WTC11 (cell line): ENCODE measurements around the gene CALHM5.

ENCODE experiments used
- CREB1 ChIP-seq: sonication (generic); formaldehyde crosslinking; IDR thresholded peaks from 2 replicates; pipeline ENCODE4 v1.8.0; 2023; ENCODE audit warnings: mild to moderate bottlenecking, missing genetic modification reagents
- CTCF ChIP-seq: fragments of 200-600 bp; IDR thresholded peaks from 2 replicates; pipeline ENCODE4 v1.8.0; 2022; ENCODE audit warnings: antibody characterized with exemption
- ELF4 ChIP-seq: sonication (generic); formaldehyde crosslinking; IDR thresholded peaks from 2 replicates; pipeline ENCODE4 v1.8.1; 2022; ENCODE audit warnings: low read depth, mild to moderate bottlenecking, moderate library complexity, missing genetic modification reagents
- JUN ChIP-seq: sonication (generic); formaldehyde crosslinking; IDR thresholded peaks from 2 replicates; pipeline ENCODE4 v1.8.0; 2023; ENCODE audit warnings: mild to moderate bottlenecking, missing genetic modification reagents
- OVOL2 ChIP-seq: fragments of 250-450 bp; sonication (Bioruptor Pico); IDR thresholded peaks from 2 replicates; pipeline ENCODE4 v1.9.0; 2021; ENCODE audit warnings: mild to moderate bottlenecking, borderline replicate concordance
- SP1 ChIP-seq: sonication (generic); formaldehyde crosslinking; conservative IDR thresholded peaks from 2 replicates; pipeline ENCODE4 v1.8.1; 2022; ENCODE audit warnings: missing genetic modification reagents
- TEAD4 ChIP-seq: sonication (generic); formaldehyde crosslinking; IDR thresholded peaks from 2 replicates; pipeline ENCODE4 v1.8.0; 2022; ENCODE audit warnings: mild to moderate bottlenecking, missing genetic modification reagents

GRCh38 chr6:116471531-116471930 lies 39.9 kb upstream of the CALHM5 start:
- no peak for TF ChIP-seq CTCF
- no peak for TF ChIP-seq SP1 (CRISPR knock-in tag)
- no peak for TF ChIP-seq ELF4
- no peak for TF ChIP-seq CREB1
- TF ChIP-seq OVOL2 (CRISPR knock-in tag), result no peak
- no peak for TF ChIP-seq JUN (CRISPR knock-in tag)
- TF ChIP-seq TEAD4 (CRISPR knock-in tag), result no peak
